Measurements from ENCODE around the gene DPH2. TPM values are rescaled to one million over a fixed set of nuclear protein-coding genes. Genes with fewer than 3 reads are reported as not detected.

DPH2 gene
- total and polyA plus RNA-seq, 10 of the 15 experiments (the other 5 are each of a cell fraction or from before 2014, with no cell fraction given), result 13.1 to 82.9 (median 52.0) TPM

DNA sequence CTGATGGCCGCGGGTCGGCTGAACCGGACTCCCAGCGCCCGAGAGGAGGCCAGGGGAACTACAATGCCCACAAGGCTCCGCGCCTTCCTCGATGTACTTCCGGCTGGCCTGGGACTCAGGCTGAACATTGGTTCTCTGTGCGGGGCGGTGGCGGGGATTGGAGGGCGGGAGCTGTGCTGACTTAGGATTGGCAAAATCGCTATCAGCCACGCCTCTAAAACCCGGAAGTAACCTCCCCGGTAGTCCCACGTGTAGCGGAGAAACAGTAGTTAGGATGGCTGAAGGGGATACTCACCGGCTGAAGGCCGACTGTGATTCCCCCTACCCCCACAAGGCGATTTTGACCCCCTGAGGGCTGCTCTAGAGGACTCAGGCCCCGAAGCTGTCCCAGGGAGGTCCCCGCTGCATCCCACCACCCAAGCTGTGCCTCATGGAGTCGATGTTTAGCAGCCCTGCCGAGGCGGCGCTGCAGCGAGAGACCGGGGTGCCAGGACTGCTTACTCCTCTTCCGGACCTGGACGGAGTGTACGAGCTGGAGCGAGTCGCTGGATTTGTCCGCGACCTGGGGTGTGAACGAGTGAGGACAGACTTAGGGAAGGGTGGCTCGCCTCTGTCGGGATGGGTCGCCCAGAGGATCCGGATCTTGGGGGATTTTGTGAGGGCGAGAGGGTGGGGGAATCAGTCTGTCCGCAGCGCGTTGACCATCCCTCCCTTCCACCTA lies at the start of gene DPH2 (continued):
- TF ChIP-seq, protein P1, sequence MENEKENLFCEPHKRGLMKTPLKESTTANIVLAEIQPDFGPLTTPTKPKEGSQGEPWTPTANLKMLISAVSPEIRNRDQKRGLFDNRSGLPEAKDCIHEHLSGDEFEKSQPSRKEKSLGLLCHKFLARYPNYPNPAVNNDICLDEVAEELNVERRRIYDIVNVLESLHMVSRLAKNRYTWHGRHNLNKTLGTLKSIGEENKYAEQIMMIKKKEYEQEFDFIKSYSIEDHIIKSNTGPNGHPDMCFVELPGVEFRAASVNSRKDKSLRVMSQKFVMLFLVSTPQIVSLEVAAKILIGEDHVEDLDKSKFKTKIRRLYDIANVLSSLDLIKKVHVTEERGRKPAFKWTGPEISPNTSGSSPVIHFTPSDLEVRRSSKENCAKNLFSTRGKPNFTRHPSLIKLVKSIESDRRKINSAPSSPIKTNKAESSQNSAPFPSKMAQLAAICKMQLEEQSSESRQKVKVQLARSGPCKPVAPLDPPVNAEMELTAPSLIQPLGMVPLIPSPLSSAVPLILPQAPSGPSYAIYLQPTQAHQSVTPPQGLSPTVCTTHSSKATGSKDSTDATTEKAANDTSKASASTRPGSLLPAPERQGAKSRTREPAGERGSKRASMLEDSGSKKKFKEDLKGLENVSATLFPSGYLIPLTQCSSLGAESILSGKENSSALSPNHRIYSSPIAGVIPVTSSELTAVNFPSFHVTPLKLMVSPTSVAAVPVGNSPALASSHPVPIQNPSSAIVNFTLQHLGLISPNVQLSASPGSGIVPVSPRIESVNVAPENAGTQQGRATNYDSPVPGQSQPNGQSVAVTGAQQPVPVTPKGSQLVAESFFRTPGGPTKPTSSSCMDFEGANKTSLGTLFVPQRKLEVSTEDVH (IDR thresholded peaks at IDR 0.05; ENCODE audit: low read depth, partially characterized antibody), result peak; percentile 83
- peak; percentile 90; the same call in 1 of the 2 replicates for TF ChIP-seq CHD2 (IDR thresholded peaks at IDR 0.05; ENCODE audit: borderline replicate concordance, low read depth, low read length)
- TF ChIP-seq ZNF687 (IDR thresholded peaks at IDR 0.05), result no peak
- TF ChIP-seq RAD21 (IDR thresholded peaks at IDR 0.05; ENCODE audit: insufficient read depth, low read depth, low read length), result no peak
- TF ChIP-seq ATF2 (IDR thresholded peaks at IDR 0.05; ENCODE audit: low read length), result no peak
- peak; percentile 67 for TF ChIP-seq POLR2A (IDR thresholded peaks at IDR 0.05; ENCODE audit: low read depth, low read length)
- no peak for TF ChIP-seq ZSCAN29 (IDR thresholded peaks at IDR 0.05)
- no peak for TF ChIP-seq ZBED1 (IDR thresholded peaks at IDR 0.05; ENCODE audit: borderline replicate concordance)
- peak; percentile 77 for TF ChIP-seq POLR2AphosphoS5 (IDR thresholded peaks at IDR 0.05; ENCODE audit: low read length)
- no peak for TF ChIP-seq SMAD1 (IDR thresholded peaks at IDR 0.05; ENCODE audit: low read depth, partially characterized antibody)
- peak; percentile 78 for TF ChIP-seq RAD51 (IDR thresholded peaks at IDR 0.05)
- TF ChIP-seq YBX1 (IDR thresholded peaks at IDR 0.05), result no peak
- TF ChIP-seq BRCA1 (IDR thresholded peaks at IDR 0.05; ENCODE audit: low read depth, low read length), result no peak
- no peak for TF ChIP-seq SPI1 (IDR thresholded peaks at IDR 0.05; ENCODE audit: borderline replicate concordance, insufficient read depth, low read depth, low read length)
- TF ChIP-seq MYC (IDR thresholded peaks at IDR 0.05; ENCODE audit: insufficient read depth, insufficient read length, insufficient replicate concordance, low read length, severe bottlenecking), result no peak
- no peak for TF ChIP-seq ZNF274 (IDR thresholded peaks at IDR 0.05; ENCODE audit: insufficient read depth, insufficient read length)
- TF ChIP-seq JUNB (IDR thresholded peaks at IDR 0.05), result no peak
- TF ChIP-seq FOXM1 (IDR thresholded peaks at IDR 0.05; ENCODE audit: low read depth, low read length), result no peak
- no peak for TF ChIP-seq RUNX3 (IDR thresholded peaks at IDR 0.05; ENCODE audit: low read length)

All from GM12878 (cell line).